ENCODE measurements around the gene PSG1. TPM values are rescaled to one million over a fixed set of nuclear protein-coding genes. Genes with fewer than 3 reads are reported as not detected.
"Not testable (repeated sequence)": the region's sequence is repeated elsewhere in the genome, so short reads cannot be mapped to it uniquely, and the experiment has no call there.

PSG1 gene
- total RNA-seq: not detected

DNA sequence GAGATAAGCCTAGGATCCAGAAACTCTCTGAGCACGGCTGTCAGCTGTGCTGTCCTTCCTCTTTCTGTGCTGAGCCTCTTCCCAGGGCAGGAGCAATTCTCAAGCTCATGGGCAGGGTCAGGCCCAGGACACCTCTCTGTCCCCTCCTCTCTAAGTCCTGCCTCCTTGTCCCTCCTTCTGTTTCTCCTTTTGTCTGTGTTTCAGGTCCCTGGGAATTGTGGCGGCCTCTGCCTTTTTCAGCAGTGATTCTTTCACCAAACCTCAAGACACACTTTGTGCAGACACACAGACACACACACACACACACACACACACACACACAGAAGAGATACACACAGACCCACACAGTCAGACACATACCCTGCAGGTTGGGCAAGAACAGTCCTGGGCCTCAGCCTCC lies at the start of gene PSG1:
Gene PSG1 (minus strand): TSS at position 101 of the 400 bp plus-strand sequence. CDS start 132 bp downstream, outside the sequence.
- ChIA-PET CTCF (no interaction called here), POLR2A (interaction anchor here (0.6 kb wide), 1 partner anchor 74 kb away, joined by 5 read pairs; no protein-coding TSS in a partner anchor)
- Mint-ChIP-seq H3K27ac (no peak within 1 kb of the TSS), H3K4me1 (ENCODE audit: low read depth) (no peaks in the 10 kb centered on the region), H3K4me3 (no peak within 1 kb of the TSS), H3K27me3 (peaks cover 7% of the 10 kb centered on the region), H3K9me3 (no peaks in the 10 kb centered on the region), H3K36me3 (ENCODE audit: low read depth) (no peaks in the 10 kb centered on the region)
- no peak for DNase-seq
- intact Hi-C loops (cut with micrococcal nuclease): no loop called here
- ATAC-seq: no peak
- TF ChIP-seq, protein P1, sequence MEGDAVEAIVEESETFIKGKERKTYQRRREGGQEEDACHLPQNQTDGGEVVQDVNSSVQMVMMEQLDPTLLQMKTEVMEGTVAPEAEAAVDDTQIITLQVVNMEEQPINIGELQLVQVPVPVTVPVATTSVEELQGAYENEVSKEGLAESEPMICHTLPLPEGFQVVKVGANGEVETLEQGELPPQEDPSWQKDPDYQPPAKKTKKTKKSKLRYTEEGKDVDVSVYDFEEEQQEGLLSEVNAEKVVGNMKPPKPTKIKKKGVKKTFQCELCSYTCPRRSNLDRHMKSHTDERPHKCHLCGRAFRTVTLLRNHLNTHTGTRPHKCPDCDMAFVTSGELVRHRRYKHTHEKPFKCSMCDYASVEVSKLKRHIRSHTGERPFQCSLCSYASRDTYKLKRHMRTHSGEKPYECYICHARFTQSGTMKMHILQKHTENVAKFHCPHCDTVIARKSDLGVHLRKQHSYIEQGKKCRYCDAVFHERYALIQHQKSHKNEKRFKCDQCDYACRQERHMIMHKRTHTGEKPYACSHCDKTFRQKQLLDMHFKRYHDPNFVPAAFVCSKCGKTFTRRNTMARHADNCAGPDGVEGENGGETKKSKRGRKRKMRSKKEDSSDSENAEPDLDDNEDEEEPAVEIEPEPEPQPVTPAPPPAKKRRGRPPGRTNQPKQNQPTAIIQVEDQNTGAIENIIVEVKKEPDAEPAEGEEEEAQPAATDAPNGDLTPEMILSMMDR (IDR thresholded peaks at IDR 0.05): no peak

DNA sequence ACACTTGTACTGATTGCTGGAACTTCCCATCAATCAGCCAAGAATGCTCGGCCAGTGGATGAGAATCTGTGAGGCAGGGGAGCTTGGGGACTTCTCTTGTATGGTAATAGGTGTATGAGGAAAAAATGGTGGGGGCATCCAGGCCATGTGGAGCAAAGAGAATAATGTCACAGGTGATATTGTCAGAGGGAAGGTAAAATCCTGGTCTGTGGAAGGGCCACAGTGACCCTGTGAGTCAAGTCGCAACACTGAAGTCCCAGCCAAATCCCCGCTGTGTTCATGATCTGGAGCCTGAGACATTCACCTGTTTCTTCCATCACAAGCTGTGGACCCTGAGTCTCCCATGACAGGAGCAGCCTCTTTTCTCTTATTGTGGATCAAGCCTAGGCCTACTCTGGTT lies 49.4 kb upstream of the PSG1 start:
- ChIA-PET CTCF (no interaction called here), POLR2A (no interaction called here)
- no peak for DNase-seq
- ATAC-seq: no peak
- Mint-ChIP-seq H3K27me3 (peaks cover 5% of the 10 kb centered on the region), H3K27ac (no peak overlapping the region), H3K4me3 (no peak overlapping the region), H3K9me3 (no peaks in the 10 kb centered on the region), H3K4me1 (ENCODE audit: low read depth) (no peaks in the 10 kb centered on the region), H3K36me3 (ENCODE audit: low read depth) (no peaks in the 10 kb centered on the region)
- intact Hi-C loops (cut with micrococcal nuclease): no loop called here
- TF ChIP-seq, protein P1 (IDR thresholded peaks at IDR 0.05): no peak

DNA sequence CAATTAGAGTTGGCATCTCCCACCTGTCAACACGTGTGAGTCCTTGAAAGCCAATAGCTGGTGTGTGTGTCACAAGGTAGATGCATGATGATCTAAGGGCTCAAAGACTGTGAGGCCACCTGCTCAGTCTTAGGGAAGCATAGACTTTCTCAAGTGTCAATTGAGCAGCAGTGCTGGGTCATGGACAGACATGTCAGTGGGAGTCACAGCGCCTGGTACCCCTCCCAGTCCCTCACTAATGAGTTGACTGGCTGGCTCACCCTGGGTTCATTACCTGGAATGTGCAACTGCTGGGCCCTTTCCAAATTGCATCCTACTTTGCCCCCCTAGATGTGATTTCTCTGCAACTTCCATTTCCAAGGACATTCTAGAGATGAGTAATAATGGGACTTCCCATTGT lies 47.3 kb upstream of the PSG1 start:
- ChIA-PET POLR2A (no interaction called here), CTCF (no interaction called here)
- no peak for DNase-seq
- Mint-ChIP-seq H3K4me3 (no peak overlapping the region), H3K4me1 (ENCODE audit: low read depth) (no peaks in the 10 kb centered on the region), H3K27me3 (peaks cover 7% of the 10 kb centered on the region), H3K36me3 (ENCODE audit: low read depth) (no peaks in the 10 kb centered on the region), H3K9me3 (no peaks in the 10 kb centered on the region), H3K27ac (no peak overlapping the region)
- TF ChIP-seq, protein P1 (IDR thresholded peaks at IDR 0.05): no peak
- intact Hi-C loops (cut with micrococcal nuclease): no loop called here
- no peak for ATAC-seq

DNA sequence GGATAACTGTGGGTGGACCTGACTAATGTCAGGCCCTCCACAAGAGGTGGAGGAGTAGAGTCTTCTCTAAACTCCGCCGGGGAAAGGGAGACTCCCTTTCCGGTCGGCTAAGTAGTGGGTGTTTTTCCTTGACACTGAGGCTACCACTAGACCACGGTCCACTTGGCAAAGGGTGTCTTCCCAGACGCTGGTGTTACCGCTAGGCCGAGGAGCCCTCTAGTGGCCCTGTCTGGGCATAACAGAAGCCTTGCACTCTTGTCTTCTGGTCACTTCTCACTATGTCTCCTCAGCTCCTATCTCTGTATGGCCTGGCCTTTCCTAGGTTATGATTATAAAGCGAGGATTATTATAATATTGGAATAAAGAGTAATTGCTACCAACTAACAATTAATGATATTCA lies 43.6 kb upstream of the PSG1 start:
- intact Hi-C loops (cut with micrococcal nuclease); CTCF ChIA-PET; ATAC-seq; H3K36me3 Mint-ChIP-seq (ENCODE audit: low read depth); H3K27ac Mint-ChIP-seq; POLR2A ChIA-PET; H3K4me3 Mint-ChIP-seq; H3K4me1 Mint-ChIP-seq (ENCODE audit: low read depth); H3K9me3 Mint-ChIP-seq: not testable (repeated sequence)
- TF ChIP-seq, protein P1 (IDR thresholded peaks at IDR 0.05): peak; percentile 67
- peak; percentile 56 for DNase-seq
- H3K27me3 Mint-ChIP-seq: peaks cover 14% of the 10 kb centered on the region

DNA sequence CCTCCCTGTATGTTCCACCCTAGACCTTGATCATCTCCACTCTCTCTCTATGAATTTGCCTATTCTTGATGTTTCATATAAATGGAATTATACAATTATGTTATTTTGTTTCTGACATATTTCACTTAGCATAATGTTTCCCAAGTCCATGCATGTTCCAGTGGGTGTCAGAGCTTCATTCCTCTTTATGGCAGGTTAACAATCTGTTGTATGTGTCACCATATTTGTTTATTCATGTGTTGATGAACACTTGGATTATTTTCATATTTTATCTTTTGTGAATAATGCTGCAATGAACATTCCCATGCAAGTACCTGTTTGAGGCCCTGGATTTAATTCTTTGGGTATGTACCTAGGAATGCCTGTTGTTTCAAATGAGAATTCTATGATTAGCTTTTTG lies 41.5 kb upstream of the PSG1 start:
- H3K4me1 Mint-ChIP-seq (ENCODE audit: low read depth); DNase-seq; ATAC-seq; H3K4me3 Mint-ChIP-seq; POLR2A ChIA-PET; H3K27ac Mint-ChIP-seq; H3K36me3 Mint-ChIP-seq (ENCODE audit: low read depth); intact Hi-C loops (cut with micrococcal nuclease); H3K9me3 Mint-ChIP-seq; CTCF ChIA-PET: not testable (repeated sequence)
- H3K27me3 Mint-ChIP-seq: peaks cover 11% of the 10 kb centered on the region

DNA sequence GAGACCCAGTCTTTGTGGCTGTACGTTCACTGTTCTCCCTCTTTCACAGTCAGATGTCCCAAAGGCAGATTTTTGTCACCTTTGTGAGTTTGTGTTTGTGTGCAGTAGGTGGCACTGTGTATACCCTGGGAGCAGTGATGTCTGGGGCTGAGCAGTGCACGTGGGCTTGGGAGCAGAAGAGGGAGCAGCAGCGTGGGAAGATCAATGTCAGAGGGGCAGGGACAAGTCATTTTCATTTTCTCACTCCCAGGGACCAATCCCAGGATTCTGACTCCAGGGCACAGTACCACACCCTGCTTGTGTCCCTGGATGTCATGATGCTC lies 40.2 kb upstream of the PSG1 start:
- ATAC-seq: no peak
- H3K4me1 Mint-ChIP-seq (ENCODE audit: low read depth): no peaks in the 10 kb centered on the region
- no peaks in the 10 kb centered on the region for H3K9me3 Mint-ChIP-seq
- intact Hi-C loops (cut with micrococcal nuclease): no loop called here
- POLR2A ChIA-PET: no interaction called here
- DNase-seq: no peak
- no peak overlapping the region for H3K27ac Mint-ChIP-seq
- no peaks in the 10 kb centered on the region for H3K36me3 Mint-ChIP-seq (ENCODE audit: low read depth)
- CTCF ChIA-PET: no interaction called here
- TF ChIP-seq, protein P1 (IDR thresholded peaks at IDR 0.05): no peak
- no peak overlapping the region for H3K4me3 Mint-ChIP-seq
- peaks cover 10% of the 10 kb centered on the region for H3K27me3 Mint-ChIP-seq

DNA sequence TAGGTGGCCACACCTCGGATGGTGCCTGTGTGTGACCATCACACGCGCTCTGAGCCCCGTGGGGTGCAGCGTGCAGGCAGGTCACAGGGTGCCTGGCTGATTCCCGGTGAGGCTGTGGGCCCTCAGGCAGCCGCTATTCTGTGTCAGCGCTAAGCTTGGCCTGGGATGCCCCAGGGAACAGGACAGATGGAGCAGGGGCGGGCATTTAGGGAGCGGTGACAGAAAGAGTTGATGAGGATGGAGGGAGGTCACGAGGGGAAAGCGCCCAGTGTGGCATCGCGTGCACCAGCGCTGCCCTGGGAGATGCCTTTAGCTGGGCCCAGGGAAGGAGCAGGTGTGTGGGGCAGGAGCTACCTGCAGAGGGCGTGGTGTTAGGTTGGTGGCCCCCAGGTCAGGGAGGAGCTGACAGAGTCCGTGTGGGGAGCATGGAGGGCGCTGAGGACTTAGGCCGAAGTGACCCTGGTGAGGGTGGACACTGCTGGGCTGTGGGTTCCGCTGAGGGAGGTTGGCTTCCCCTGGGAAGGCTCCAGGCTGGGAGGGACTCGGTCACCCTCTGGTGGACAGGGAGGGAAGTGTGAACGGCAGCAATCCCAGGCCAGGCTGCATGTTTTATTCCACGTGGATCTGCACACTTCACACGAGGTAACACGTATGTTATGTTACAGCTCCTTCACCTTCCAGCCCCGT lies 39.7 kb upstream of the PSG1 start:
- H3K27ac Mint-ChIP-seq; H3K4me1 Mint-ChIP-seq (ENCODE audit: low read depth); H3K36me3 Mint-ChIP-seq (ENCODE audit: low read depth); H3K4me3 Mint-ChIP-seq; POLR2A ChIA-PET; intact Hi-C loops (cut with micrococcal nuclease); ATAC-seq; H3K9me3 Mint-ChIP-seq; DNase-seq; H3K27me3 Mint-ChIP-seq; CTCF ChIA-PET: not testable (repeated sequence)

Data from activated CD8-positive, alpha-beta T cell treated with anti-CD3 and anti-CD28 coated beads for 36 hours (primary cell).